Astrocyte (in vitro differentiated cells and primary cell): ENCODE data around the gene TAF1C. TPM values are rescaled to one million over a fixed set of nuclear protein-coding genes. Genes with fewer than 3 reads are reported as not detected.

Experiments
- DNase-seq: peaks from one replicate; pipeline ENCODE4 v3.0.0-alpha.2; 2010; ENCODE audit warnings: low read depth
- FAIRE-seq: peaks from 2 replicates; lab custom pipeline; 2011; peaks lifted over from hg19 to GRCh38; lab: Jason Lieb, UNC
- H2AFZ ChIP-seq: 2 replicates; pipeline ENCODE4 v1.6.0; 2012; ENCODE audit warnings: low read depth, low read length, inconsistent platforms
- H3K27ac ChIP-seq: 2 replicates; pipeline ENCODE4 v1.5.1; 2011; ENCODE audit warnings: low read depth, low read length, inconsistent platforms
- H3K27me3 ChIP-seq: 2 replicates; pipeline ENCODE4 v1.6.0; 2011; ENCODE audit warnings: low read length, inconsistent platforms; ENCODE audit not compliant: insufficient read depth
- H3K36me3 ChIP-seq: 2 replicates; pipeline ENCODE4 v1.5.1; 2011; ENCODE audit warnings: low read length, inconsistent platforms; ENCODE audit not compliant: insufficient read depth
- H3K4me1 ChIP-seq: 2 replicates; pipeline ENCODE4 v1.5.1; 2011; ENCODE audit warnings: low read length, inconsistent platforms; ENCODE audit not compliant: insufficient read depth
- H3K4me2 ChIP-seq: 2 replicates; pipeline ENCODE4 v1.6.0; 2012; ENCODE audit warnings: low read length, inconsistent platforms
- H3K4me3 ChIP-seq: 2 replicates; pipeline ENCODE4 v1.5.1; 2011; ENCODE audit warnings: low read depth, mild to moderate bottlenecking, low read length, inconsistent platforms; ENCODE audit not compliant: insufficient read depth
- H3K79me2 ChIP-seq: 2 replicates; pipeline ENCODE4 v1.6.0; 2012; ENCODE audit warnings: mild to moderate bottlenecking, low read length, inconsistent platforms; ENCODE audit not compliant: insufficient read depth
- H3K9ac ChIP-seq: 2 replicates; pipeline ENCODE4 v1.6.0; 2012; ENCODE audit warnings: mild to moderate bottlenecking, low read length, inconsistent platforms
- H3K9me3 ChIP-seq: 2 replicates; pipeline ENCODE4 v1.5.1; 2012; ENCODE audit warnings: low read depth, mild to moderate bottlenecking, low read length, inconsistent platforms; ENCODE audit not compliant: insufficient read depth
- H4K20me1 ChIP-seq: 2 replicates; pipeline ENCODE4 v1.6.0; 2012; ENCODE audit warnings: low read length, inconsistent platforms; ENCODE audit not compliant: insufficient read depth
- H3K27ac Mint-ChIP-seq: one replicate; pipeline ENCODE4 v1.8.0; 2021; ENCODE audit warnings: mild to moderate bottlenecking, mixed read lengths; ENCODE audit not compliant: unreplicated experiment
- H3K27me3 Mint-ChIP-seq: one replicate; pipeline ENCODE4 v1.8.0; 2021; ENCODE audit warnings: low read depth, mixed read lengths; ENCODE audit not compliant: unreplicated experiment
- H3K36me3 Mint-ChIP-seq: one replicate; pipeline ENCODE4 v1.8.0; 2021; ENCODE audit warnings: low read depth, mixed read lengths; ENCODE audit not compliant: unreplicated experiment
- H3K4me1 Mint-ChIP-seq: one replicate; pipeline ENCODE4 v1.8.0; 2021; ENCODE audit warnings: low read depth, mixed read lengths; ENCODE audit not compliant: unreplicated experiment
- H3K4me3 Mint-ChIP-seq: one replicate; pipeline ENCODE4 v1.8.0; 2021; ENCODE audit warnings: mild to moderate bottlenecking, moderate library complexity, mixed read lengths; ENCODE audit not compliant: unreplicated experiment
- H3K9me3 Mint-ChIP-seq: one replicate; pipeline ENCODE4 v1.8.0; 2021; ENCODE audit warnings: mild to moderate bottlenecking, mixed read lengths; ENCODE audit not compliant: unreplicated experiment
- CTCF ChIP-seq: IDR thresholded peaks from 2 replicates; pipeline ENCODE4 v1.5.1; 2011; ENCODE audit warnings: low read depth, mild to moderate bottlenecking, inconsistent platforms, low read length, moderate library complexity; ENCODE audit not compliant: insufficient read depth
- EZH2 ChIP-seq: IDR thresholded peaks from 2 replicates; pipeline ENCODE4 v1.6.1; 2012; ENCODE audit warnings: mild to moderate bottlenecking, low read length, inconsistent platforms; ENCODE audit not compliant: insufficient read depth
- total RNA-seq: library from RNA; stranded (reverse); gene quantifications from 2 replicates; pipeline ENCODE4 v1.2.1, GENCODE V29; 2021

The TAF1C gene
- total RNA-seq, 1 donor from 2014 or later = 34.1 TPM

GRCh38 chr16:84179612-84180320, 7.1 kb downstream of the TAF1C start:
- Histone ChIP-seq H3K9ac (no peak overlapping the region), H3K27ac (no peak overlapping the region), H3K4me2 (no peak overlapping the region), H3K36me3 (no peaks in the 10 kb centered on the region), H3K27me3 (no peaks in the 10 kb centered on the region), H3K4me3 (no peak overlapping the region), H4K20me1 (peaks cover 46% of the 10 kb centered on the region), H3K79me2 (peaks cover 21% of the 10 kb centered on the region), H3K9me3 (no peaks in the 10 kb centered on the region), H2AFZ (no peak overlapping the region), H3K4me1 (peaks cover 18% of the 10 kb centered on the region)
- TF ChIP-seq CTCF = no peak
- no peak for TF ChIP-seq EZH2
- DNase-seq = no peak
- no peaks in the 10 kb centered on the region for H3K9me3 Mint-ChIP-seq
- H3K4me1 Mint-ChIP-seq = peaks cover 34% of the 10 kb centered on the region
- H3K27me3 Mint-ChIP-seq = no peaks in the 10 kb centered on the region
- H3K27ac Mint-ChIP-seq = no peak overlapping the region
- H3K4me3 Mint-ChIP-seq = no peak overlapping the region
- no peak for FAIRE-seq
- peaks cover 11% of the 10 kb centered on the region for H3K36me3 Mint-ChIP-seq

DNA sequence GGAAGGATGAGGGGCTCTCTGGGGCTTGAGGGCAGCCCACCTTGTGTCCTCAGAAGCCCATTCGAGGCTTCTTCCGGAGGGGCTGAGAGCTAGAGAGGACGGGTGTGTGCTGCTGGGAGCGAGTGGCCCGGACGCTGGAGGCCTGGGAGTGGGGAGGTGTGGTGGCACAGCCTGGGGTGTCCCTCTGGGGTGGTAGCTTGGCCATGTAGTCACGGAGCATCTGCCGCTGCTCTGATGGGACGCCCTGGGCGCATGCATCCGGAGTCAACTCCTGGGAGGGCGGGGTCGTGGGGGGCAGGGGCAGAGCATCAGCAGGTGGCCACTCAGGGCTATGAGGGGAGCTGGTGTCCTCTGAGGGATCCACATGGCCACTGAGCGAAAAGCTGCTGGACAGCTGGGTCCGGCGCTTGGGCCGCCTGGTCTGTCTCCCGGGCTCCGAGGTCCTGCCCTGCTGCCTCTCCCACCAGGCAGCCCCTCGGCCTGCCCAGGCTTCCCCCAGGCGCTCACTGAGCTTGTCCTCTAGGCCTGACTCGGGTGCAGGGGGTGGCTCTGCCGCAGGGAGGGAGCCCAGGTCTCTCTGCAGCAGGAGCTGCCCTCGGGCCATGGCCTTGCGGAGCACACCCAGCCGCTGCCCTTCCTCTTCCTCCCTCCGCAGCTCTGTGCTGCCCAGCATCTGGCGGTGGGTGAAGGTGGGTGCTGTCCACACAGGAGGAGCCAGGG, 7.8 kb downstream of the TAF1C start:
- FAIRE-seq = no peak
- no peak for TF ChIP-seq CTCF
- no peak for TF ChIP-seq EZH2
- H3K36me3 Mint-ChIP-seq = peaks cover 9% of the 10 kb centered on the region

More for the DNA sequence above, 7.8 kb downstream of the TAF1C start:
- H2AFZ ChIP-seq = no peak overlapping the region
- H3K27me3 Mint-ChIP-seq = no peaks in the 10 kb centered on the region
- no peak overlapping the region for H3K4me3 ChIP-seq
- H3K4me1 Mint-ChIP-seq = peaks cover 34% of the 10 kb centered on the region
- no peak overlapping the region for H3K4me3 Mint-ChIP-seq
- H3K9me3 ChIP-seq = no peaks in the 10 kb centered on the region
- H3K27ac Mint-ChIP-seq = no peak overlapping the region
- H3K27me3 ChIP-seq = no peaks in the 10 kb centered on the region
- no peak overlapping the region for H3K4me2 ChIP-seq
- H3K4me1 ChIP-seq = peaks cover 18% of the 10 kb centered on the region
- H3K9ac ChIP-seq = no peak overlapping the region
- H3K27ac ChIP-seq = no peak overlapping the region
- no peaks in the 10 kb centered on the region for H3K9me3 Mint-ChIP-seq
- peaks cover 39% of the 10 kb centered on the region for H4K20me1 ChIP-seq
- H3K79me2 ChIP-seq = peaks cover 14% of the 10 kb centered on the region
- no peak for DNase-seq
- no peaks in the 10 kb centered on the region for H3K36me3 ChIP-seq
